Ishikawa (cell line): Measurements from ENCODE around the gene PLA2G4D.
"Not testable (repeated sequence)": the region's sequence is repeated elsewhere in the genome, so short reads cannot be mapped to it uniquely, and the experiment has no call there.

Experiments
- EP300 ChIP-seq: IDR thresholded peaks from 2 replicates; pipeline ENCODE4 v1.6.1; 2012; ENCODE audit warnings: borderline replicate concordance
- TAF1 ChIP-seq: IDR thresholded peaks from 2 replicates; pipeline ENCODE4 v1.6.1; 2012; ENCODE audit warnings: low read depth, mild to moderate bottlenecking
- TEAD4 ChIP-seq: IDR thresholded peaks from 2 replicates; pipeline ENCODE4 v1.6.1; 2012

GRCh38 chr15:42091753-42092397 is 2.5 kb downstream of the PLA2G4D start:
- TF ChIP-seq EP300, TAF1, TEAD4: not testable (repeated sequence)
